OCI-LY7 (cell line): ENCODE measurements around the gene FOXJ1.

ENCODE experiments used
- EZH2phosphoT487 ChIP-seq: fragments of 200-600 bp; sonication (generic); IDR thresholded peaks from 2 replicates; pipeline ENCODE4 v1.6.1; 2018; ENCODE audit warnings: low read depth, borderline replicate concordance, mild to moderate bottlenecking, mixed run types, antibody characterized with exemption, low read length, moderate library complexity, mixed read lengths
- TF ChIP-seq, protein P1 (sequence below): fragments of 200-600 bp; sonication (generic); conservative IDR thresholded peaks from 2 replicates; pipeline ENCODE4 v1.5.1; 2014; ENCODE audit warnings: mild to moderate bottlenecking, antibody characterized with exemption, low read length, moderate library complexity, mixed read lengths

DNA sequence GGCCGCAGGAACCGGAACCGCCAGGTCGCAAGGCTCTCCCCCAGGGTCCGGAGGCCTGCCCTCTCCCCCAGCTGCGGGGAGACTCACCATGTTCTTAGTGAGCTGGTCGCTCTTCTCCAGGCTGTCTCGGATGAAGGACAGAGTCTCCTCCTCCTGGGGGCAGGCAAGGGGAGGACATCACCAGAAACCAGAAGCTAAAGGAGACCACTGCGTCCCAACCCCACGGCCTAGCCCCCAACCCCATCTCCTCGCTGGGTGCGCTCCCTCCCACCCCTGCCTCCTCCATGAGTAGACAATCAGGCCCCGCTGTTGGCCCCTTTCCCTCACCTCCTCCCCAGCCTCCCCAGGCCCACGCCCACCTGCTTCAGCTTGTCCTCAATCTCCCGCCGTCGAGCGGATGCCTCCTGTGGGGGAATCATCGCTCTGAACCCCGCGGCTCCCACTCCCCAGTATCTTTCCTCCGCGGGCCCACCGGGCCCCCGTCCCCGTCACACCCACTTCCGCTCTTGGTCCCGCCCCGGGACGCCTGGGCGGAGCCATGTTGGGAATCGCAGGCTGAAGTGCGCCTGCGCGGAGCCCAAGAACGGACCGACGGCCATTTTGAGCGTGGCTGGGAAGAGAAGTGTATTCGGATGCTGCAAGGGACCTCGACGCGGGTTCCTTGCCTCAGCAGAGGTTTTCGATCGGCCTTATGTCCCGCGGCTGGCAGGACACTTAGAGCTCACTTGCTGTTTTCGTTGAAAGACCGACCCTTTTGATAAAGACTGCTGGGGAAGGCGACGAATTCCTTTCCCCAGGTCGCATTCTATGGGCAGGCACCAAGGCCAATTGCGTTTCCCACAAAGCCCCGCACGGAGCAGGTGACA is 37.5 kb downstream of the FOXJ1 start, which contains the start of gene EXOC7:
- TF ChIP-seq, protein P1, sequence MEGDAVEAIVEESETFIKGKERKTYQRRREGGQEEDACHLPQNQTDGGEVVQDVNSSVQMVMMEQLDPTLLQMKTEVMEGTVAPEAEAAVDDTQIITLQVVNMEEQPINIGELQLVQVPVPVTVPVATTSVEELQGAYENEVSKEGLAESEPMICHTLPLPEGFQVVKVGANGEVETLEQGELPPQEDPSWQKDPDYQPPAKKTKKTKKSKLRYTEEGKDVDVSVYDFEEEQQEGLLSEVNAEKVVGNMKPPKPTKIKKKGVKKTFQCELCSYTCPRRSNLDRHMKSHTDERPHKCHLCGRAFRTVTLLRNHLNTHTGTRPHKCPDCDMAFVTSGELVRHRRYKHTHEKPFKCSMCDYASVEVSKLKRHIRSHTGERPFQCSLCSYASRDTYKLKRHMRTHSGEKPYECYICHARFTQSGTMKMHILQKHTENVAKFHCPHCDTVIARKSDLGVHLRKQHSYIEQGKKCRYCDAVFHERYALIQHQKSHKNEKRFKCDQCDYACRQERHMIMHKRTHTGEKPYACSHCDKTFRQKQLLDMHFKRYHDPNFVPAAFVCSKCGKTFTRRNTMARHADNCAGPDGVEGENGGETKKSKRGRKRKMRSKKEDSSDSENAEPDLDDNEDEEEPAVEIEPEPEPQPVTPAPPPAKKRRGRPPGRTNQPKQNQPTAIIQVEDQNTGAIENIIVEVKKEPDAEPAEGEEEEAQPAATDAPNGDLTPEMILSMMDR, result no peak
- no peak for TF ChIP-seq EZH2phosphoT487
